Heart left ventricle (tissue), 13 donors: ENCODE measurements around the gene CPNE6.

Experiments
- POLR2A ChIP-seq, 2 donors: fragments of 450-650 bp; IDR thresholded peaks; one replicate each; pipeline ENCODE4 v1.6.1; 2017; ENCODE audit warnings: antibody characterized with exemption in 2 of 2, mild to moderate bottlenecking in 2 of 2, moderate library complexity in 2 of 2
- TF ChIP-seq, protein P1 (sequence below), 12 donors: fragments of 200-600 bp; sonication (generic) in 4 of 12; IDR thresholded peaks; one replicate each; pipeline versions ENCODE4 v1.5.0 to v1.8.0; 2018 to 2022; ENCODE audit warnings: antibody characterized with exemption in 12 of 12, mild to moderate bottlenecking in 5 of 12
- donor health status: ischemic (EF 13 %, LVEDD 7.1; RV severe dilation, severe dysfunction).
- donor health status: DM: no; HTN: yes; CAD: no.
- donor health status: DM: no; HTN: no; CAD: no.
- donor health status: ischemic (EF 25% LVEDD 6.9; RV normal size, moderate dysfunction).
- donor health status: ischemic (EF 25% LVEDD 5.7; RV mildly dilated, moderate dysfunction).
- donor health status: ischemic (EF 35%, LVEDD 5.7; RV mildly dilated, moderate dysfunction).
- donor health status: nonischemic (EF 11% LVEDD 7.7; RV severe dilation, severe dysfunction).
- donor health status: DM: yes; HTN: yes; CAD: no.
- donor health status: PGD.
- donor health status: ischemic (EF 29% LVEDD 5.4; RV normal size, mild dysfunction).
- donor health status: nonischemic (EF 23%, LVEDD 6.1; RV moderate dilation, normal function).

DNA sequence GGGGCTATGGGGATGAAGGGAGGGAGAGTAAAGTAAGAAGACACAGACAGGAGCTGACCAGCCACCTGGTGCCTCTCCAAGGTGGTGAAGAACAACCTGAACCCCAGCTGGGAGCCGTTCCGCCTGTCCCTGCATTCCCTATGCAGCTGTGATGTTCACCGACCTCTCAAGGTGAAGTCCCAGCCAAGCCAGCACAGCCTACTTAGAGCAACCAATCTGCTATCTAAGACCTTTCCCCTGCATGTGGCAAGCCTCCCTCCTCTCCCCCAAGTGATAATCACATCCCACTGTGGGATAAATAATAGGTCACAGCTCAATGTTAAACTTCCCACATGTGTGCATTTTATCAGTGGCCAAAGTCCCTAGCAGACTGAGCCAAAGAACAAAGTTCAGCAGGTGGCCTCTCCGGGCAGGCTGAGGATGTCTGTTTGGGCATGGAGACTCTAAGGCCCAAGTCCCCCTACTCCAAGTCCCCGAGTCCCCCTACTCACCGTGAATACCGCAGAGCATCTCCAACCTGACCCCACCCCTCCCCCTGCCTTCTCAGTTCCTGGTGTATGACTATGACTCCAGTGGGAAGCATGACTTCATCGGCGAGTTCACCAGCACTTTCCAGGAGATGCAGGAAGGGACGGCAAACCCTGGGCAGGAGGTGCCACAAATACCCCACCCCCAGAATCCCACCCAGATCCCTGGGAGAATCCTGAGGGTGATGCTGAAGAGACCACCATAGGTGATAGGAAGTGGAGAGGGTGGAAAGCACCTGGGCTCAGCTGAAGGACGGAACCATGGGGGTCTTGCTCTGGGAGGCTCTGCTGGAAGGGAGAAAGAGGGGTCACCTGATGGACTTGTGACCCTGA, 3.5 kb downstream of the CPNE6 start:
- TF ChIP-seq, protein P1, sequence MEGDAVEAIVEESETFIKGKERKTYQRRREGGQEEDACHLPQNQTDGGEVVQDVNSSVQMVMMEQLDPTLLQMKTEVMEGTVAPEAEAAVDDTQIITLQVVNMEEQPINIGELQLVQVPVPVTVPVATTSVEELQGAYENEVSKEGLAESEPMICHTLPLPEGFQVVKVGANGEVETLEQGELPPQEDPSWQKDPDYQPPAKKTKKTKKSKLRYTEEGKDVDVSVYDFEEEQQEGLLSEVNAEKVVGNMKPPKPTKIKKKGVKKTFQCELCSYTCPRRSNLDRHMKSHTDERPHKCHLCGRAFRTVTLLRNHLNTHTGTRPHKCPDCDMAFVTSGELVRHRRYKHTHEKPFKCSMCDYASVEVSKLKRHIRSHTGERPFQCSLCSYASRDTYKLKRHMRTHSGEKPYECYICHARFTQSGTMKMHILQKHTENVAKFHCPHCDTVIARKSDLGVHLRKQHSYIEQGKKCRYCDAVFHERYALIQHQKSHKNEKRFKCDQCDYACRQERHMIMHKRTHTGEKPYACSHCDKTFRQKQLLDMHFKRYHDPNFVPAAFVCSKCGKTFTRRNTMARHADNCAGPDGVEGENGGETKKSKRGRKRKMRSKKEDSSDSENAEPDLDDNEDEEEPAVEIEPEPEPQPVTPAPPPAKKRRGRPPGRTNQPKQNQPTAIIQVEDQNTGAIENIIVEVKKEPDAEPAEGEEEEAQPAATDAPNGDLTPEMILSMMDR (IDR thresholded peaks at IDR 0.05) = no peak
- no peak for TF ChIP-seq POLR2A (IDR thresholded peaks at IDR 0.05)
